Measurements from ENCODE around the gene ACLY. TPM values are rescaled to one million over a fixed set of nuclear protein-coding genes. Genes with fewer than 3 reads are reported as not detected.

ACLY gene
- total RNA-seq, 1 experiment from 2014 or later, result 279 TPM

- no peak for TF ChIP-seq CTCF (conservative IDR thresholded peaks at IDR 0.05)
- Histone ChIP-seq H3K56ac (ENCODE audit: insufficient read length, low read depth, low read length) (no peak overlapping the region), H3K27ac (ENCODE audit: insufficient read length, low read depth, low read length) (no peak overlapping the region), H4K20me1 (ENCODE audit: control insufficient read depth, insufficient read depth, insufficient read length) (no peaks in the 10 kb centered on the region), H3K9me3 (ENCODE audit: control insufficient read depth, low read depth, low read length) (no peaks in the 10 kb centered on the region), H2BK20ac (ENCODE audit: low read depth, low read length, poor library complexity, severe bottlenecking) (no peak overlapping the region), H3K79me2 (ENCODE audit: insufficient read depth, low read length) (no peaks in the 10 kb centered on the region), H3K18ac (ENCODE audit: insufficient read length, low read depth, low read length) (no peak overlapping the region), H3K79me1 (ENCODE audit: insufficient read depth, low read depth, low read length, poor library complexity, severe bottlenecking) (no peaks in the 10 kb centered on the region), H3T11ph (ENCODE audit: low read length) (no peak overlapping the region), H2BK5ac (ENCODE audit: insufficient read length, low read length) (no peak overlapping the region), H3K27me3 (ENCODE audit: insufficient read depth, low read length) (no peaks in the 10 kb centered on the region), H4K5ac (ENCODE audit: insufficient read length, low read depth, low read length) (no peak overlapping the region), H2AK5ac (ENCODE audit: insufficient read length, low read length) (no peak overlapping the region), H3K9ac (ENCODE audit: extremely low read depth, insufficient read length, low read length) (no peak overlapping the region), H4K8ac (replicated peaks; ENCODE audit: insufficient read length, low read depth, low read length) (no peak overlapping the region), H3K23me2 (ENCODE audit: insufficient read length, low read depth, low read length, poor library complexity, severe bottlenecking) (no peaks in the 10 kb centered on the region), H4K91ac (ENCODE audit: insufficient read length, low read depth, low read length) (no peak overlapping the region), H3K14ac (ENCODE audit: insufficient read depth, low read length) (no peak overlapping the region; the same call in 1 of the 2 replicates), H2BK15ac (ENCODE audit: low read depth, low read length) (no peak overlapping the region), H2BK120ac (ENCODE audit: low read depth, low read length, poor library complexity, severe bottlenecking) (no peak overlapping the region), H3K4me1 (ENCODE audit: insufficient read depth, low read length) (no peaks in the 10 kb centered on the region), H3K23ac (ENCODE audit: insufficient read length, low read depth, low read length) (no peak overlapping the region), H2AFZ (ENCODE audit: low read length) (no peak overlapping the region), H3K4me2 (ENCODE audit: insufficient read depth, insufficient read length, low read length) (no peak overlapping the region), H3K4ac (ENCODE audit: low read depth, low read length) (no peak overlapping the region), H2BK12ac (ENCODE audit: insufficient read length, low read depth, low read length) (no peak overlapping the region)
- H3K4me1 Mint-ChIP-seq, result peaks cover 9 to 27% of the 10 kb centered on the region in 2 experiments; a peak in 3 of 4 replicates
- no peak for DNase-seq
- H3K9me3 Mint-ChIP-seq, result no peaks in the 10 kb centered on the region
- H3K27ac Mint-ChIP-seq, result peak overlapping the region; percentile 67 to 71 (median 69); a peak in 5 of 7 replicates
- H3K36me3 Mint-ChIP-seq (ENCODE audit: insufficient read depth in 1 of 3, low read depth in 3 of 3), result peaks cover 20 to 57% (median 50%) of the 10 kb centered on the region in 3 experiments; a peak in 6 of 7 replicates
- no peak overlapping the region for H3K4me3 Mint-ChIP-seq
- no CpG with 5 or more reads among the region's 12 CpGs for WGBS (ENCODE audit: extremely low coverage, insufficient read length, low lambda C conversion rate)
- no peaks in the 10 kb centered on the region for H3K27me3 Mint-ChIP-seq (ENCODE audit: low read depth)
These were observed 96.3 kb downstream of the ACLY start for GRCh38 chr17:41822216-41823140.

Measured in H9 (cell line).